HL-60/S4 treated with phorbol 12-myristate 13-acetate at 8.2 ng/mL for 4 days and 3 days (cell line): Measurements from ENCODE around the gene GNG7.

ENCODE experiments used
- in situ Hi-C: fragments of 300-500 bp; cut with MboI; formaldehyde crosslinking; loops from 2 replicates; pipeline ENCODE4 v1.15.0; 2022; ENCODE audit warnings: low sequenced_read_pairs

Gene GNG7

GRCh38 chr19:2608602-2608922, 93.9 kb downstream of the GNG7 start:
- in situ Hi-C loops: loop anchor here (25.0 kb wide), 1 partner anchor 146 kb away; the partner anchor contains the start of gene LMNB2

GRCh38 chr19:2607712-2608601, 94.5 kb downstream of the GNG7 start:
- in situ Hi-C loops: loop anchor here (25.0 kb wide), 1 partner anchor 146 kb away; the partner anchor contains the start of gene LMNB2

GRCh38 chr19:2606774-2607173, 95.7 kb downstream of the GNG7 start:
- in situ Hi-C loops: loop anchor here (25.0 kb wide), 1 partner anchor 144 kb away; the partner anchor contains the start of gene LMNB2

GRCh38 chr19:2605889-2606288, 96.6 kb downstream of the GNG7 start:
- in situ Hi-C loops: loop anchor here (25.0 kb wide), 1 partner anchor 144 kb away; the partner anchor contains the start of gene LMNB2

GRCh38 chr19:2604747-2605329, 97.7 kb downstream of the GNG7 start:
- in situ Hi-C loops: loop anchor here (25.0 kb wide), 1 partner anchor 143 kb away; the partner anchor contains the start of gene LMNB2

GRCh38 chr19:2603334-2603733, 99.2 kb downstream of the GNG7 start:
- in situ Hi-C loops: loop anchor here (25.0 kb wide), 1 partner anchor 141 kb away; the partner anchor contains the start of gene LMNB2

- in situ Hi-C loops: loop anchor here (25.0 kb wide), 1 partner anchor 140 kb away; the partner anchor contains the start of gene LMNB2
Measured at GRCh38 chr19:2602391-2603181, 99.9 kb downstream of the GNG7 start.

GRCh38 chr19:2600914-2601870, 101.3 kb downstream of the GNG7 start:
- in situ Hi-C loops: loop anchor here (25.0 kb wide), 1 partner anchor 139 kb away; the partner anchor contains the start of gene LMNB2

GRCh38 chr19:2594319-2594718, 108.2 kb downstream of the GNG7 start:
- in situ Hi-C loops: no loop called here

GRCh38 chr19:2592824-2593223, 109.7 kb downstream of the GNG7 start:
- in situ Hi-C loops: no loop called here

GRCh38 chr19:2591537-2592291, 110.8 kb downstream of the GNG7 start:
- in situ Hi-C loops: no loop called here

- in situ Hi-C loops: no loop called here
Measured at GRCh38 chr19:2590630-2591399, 111.7 kb downstream of the GNG7 start.

GRCh38 chr19:2589441-2589840, 113.1 kb downstream of the GNG7 start:
- in situ Hi-C loops: no loop called here

- in situ Hi-C loops: no loop called here
Measured at GRCh38 chr19:2588081-2588777, 114.3 kb downstream of the GNG7 start.

GRCh38 chr19:2587001-2587719, 115.3 kb downstream of the GNG7 start:
- in situ Hi-C loops: no loop called here

GRCh38 chr19:2586196-2586595, 116.3 kb downstream of the GNG7 start:
- in situ Hi-C loops: no loop called here

- in situ Hi-C loops: no loop called here
Measured at GRCh38 chr19:2584002-2584401, 118.5 kb downstream of the GNG7 start.
